H1 (cell line): ENCODE results near the gene GINS2. TPM values are rescaled to one million over a fixed set of nuclear protein-coding genes. Genes with fewer than 3 reads are reported as not detected.

Experiments used
- CTCF ChIA-PET: fragments of 300-600 bp; sonication (Branson Sonifier 250); formaldehyde crosslinking; loops from one replicate; lab custom pipeline; 2021; ENCODE audit not compliant: partially characterized antibody; lab: Charles Lee
- POLR2A ChIA-PET: fragments of 300-600 bp; sonication (Branson Sonifier 250); formaldehyde crosslinking; loops from one replicate; lab custom pipeline; 2021; ENCODE audit warnings: inconsistent platforms; ENCODE audit not compliant: partially characterized antibody; lab: Charles Lee
- DNase-seq, 2 experiments: peaks; one replicate each; pipeline versions ENCODE4 v3.0.0 to v3.0.0-alpha.2; 2010 to 2022; ENCODE audit warnings: low spot score in 2 of 2, low read depth in 1 of 2, mixed read lengths in 1 of 2
- FAIRE-seq: peaks from 2 replicates; lab custom pipeline; 2011; peaks lifted over from hg19 to GRCh38; lab: Jason Lieb, UNC
- H2AFZ ChIP-seq: 2 replicates; pipeline ENCODE4 v1.8.1; 2012; ENCODE audit warnings: low read length, inconsistent platforms
- H2AK5ac ChIP-seq: 2 replicates; pipeline ENCODE4 v1.6.1; 2013; ENCODE audit warnings: low read depth, low read length
- H2BK120ac ChIP-seq: replicated peaks from 2 replicates; pipeline ENCODE3; 2013; ENCODE audit warnings: low read depth, low read length, inconsistent platforms
- H2BK12ac ChIP-seq: 2 replicates; pipeline ENCODE4 v1.6.1; 2013; ENCODE audit warnings: low read depth, low read length
- H2BK15ac ChIP-seq: 2 replicates; pipeline ENCODE4 v1.6.1; 2013; ENCODE audit warnings: low read length
- H2BK20ac ChIP-seq: 2 replicates; pipeline ENCODE4 v1.6.1; 2013; ENCODE audit warnings: low read length
- H2BK5ac ChIP-seq: 2 replicates; pipeline ENCODE4 v1.6.1; 2013; ENCODE audit warnings: low read depth, low read length
- H3K14ac ChIP-seq: 2 replicates; pipeline ENCODE4 v1.6.1; 2013; ENCODE audit warnings: inconsistent platforms; ENCODE audit not compliant: insufficient read length
- H3K18ac ChIP-seq: 2 replicates; pipeline ENCODE4 v1.6.1; 2013; ENCODE audit warnings: low read length; ENCODE audit errors: extremely low read depth
- H3K23ac ChIP-seq: 2 replicates; pipeline ENCODE4 v1.6.1; 2013; ENCODE audit warnings: inconsistent platforms; ENCODE audit not compliant: insufficient read length
- H3K23me2 ChIP-seq: 2 replicates; pipeline ENCODE4 v1.6.1; 2013; ENCODE audit warnings: low read depth, low read length
- H3K27ac ChIP-seq: 2 replicates; pipeline ENCODE4 v1.6.1; 2011; ENCODE audit warnings: low read depth, low read length, inconsistent platforms
- H3K27me3 ChIP-seq, 4 experiments: replicated peaks in 1 of 4; 1 replicate in 1 of 4; 2 replicates in 3 of 4; pipeline versions ENCODE4 v1.6.1 to v1.8.1; 2011 to 2013; ENCODE audit warnings: low read length in 3 of 4, mild to moderate bottlenecking in 3 of 4, inconsistent platforms in 2 of 4, mixed read lengths in 2 of 4, moderate library complexity in 1 of 4; ENCODE audit not compliant: control insufficient read depth in 3 of 4, insufficient read depth in 3 of 4; ENCODE audit errors: extremely low read depth in 1 of 4
- H3K36me3 ChIP-seq, 4 experiments: 2 replicates each; pipeline versions ENCODE4 v1.6.1 to v1.8.1; 2011 to 2013; ENCODE audit warnings: mild to moderate bottlenecking in 4 of 4, low read length in 3 of 4, moderate library complexity in 2 of 4, control low read depth in 1 of 4, inconsistent platforms in 1 of 4; ENCODE audit not compliant: insufficient read depth in 4 of 4, control insufficient read depth in 2 of 4
- H3K4ac ChIP-seq: replicated peaks from 2 replicates; pipeline ENCODE3; 2013; ENCODE audit warnings: low read length, low read depth, mixed read lengths, inconsistent platforms; ENCODE audit not compliant: insufficient read length
- H3K4me1 ChIP-seq, 4 experiments: replicated peaks in 1 of 4; 1 replicate in 1 of 4; 2 replicates in 3 of 4; pipeline versions ENCODE4 v1.6.1 to v1.8.1; 2011 to 2013; ENCODE audit warnings: low read length in 3 of 4, inconsistent platforms in 2 of 4, mixed read lengths in 1 of 4; ENCODE audit not compliant: insufficient read depth in 4 of 4, control insufficient read depth in 3 of 4
- H3K4me2 ChIP-seq, 2 experiments: 2 replicates each; pipeline versions ENCODE4 v1.6.1 to v1.8.1; 2011 to 2013; ENCODE audit warnings: low read depth in 2 of 2, low read length in 2 of 2, control low read depth in 1 of 2, inconsistent platforms in 1 of 2, mild to moderate bottlenecking in 1 of 2; ENCODE audit not compliant: insufficient read depth in 1 of 2
- H3K4me3 ChIP-seq, 4 experiments: fragments of 200-600, 300-600 bp in 1 of 4; sonication (generic), shearing (Covaris generic), sonication (Bioruptor Twin) in 1 of 4; 2 replicates each; pipeline versions ENCODE4 v1.5.1 to v1.8.1; 2011 to 2016; ENCODE audit warnings: low read length in 4 of 4, low read depth in 3 of 4, control low read depth in 2 of 4, inconsistent platforms in 2 of 4, mild to moderate bottlenecking in 2 of 4, mixed read lengths in 1 of 4, moderate library complexity in 1 of 4; ENCODE audit not compliant: insufficient read depth in 2 of 4; ENCODE audit errors: extremely low read depth in 1 of 4
- H3K56ac ChIP-seq: replicated peaks from 2 replicates; pipeline ENCODE3; 2013; ENCODE audit warnings: low read depth, mild to moderate bottlenecking, mixed read lengths, low read length, inconsistent platforms; ENCODE audit not compliant: insufficient read length
- H3K79me1 ChIP-seq: 2 replicates; pipeline ENCODE4 v1.6.1; 2013; ENCODE audit warnings: low read depth, low read length, control low read depth
- H3K79me2 ChIP-seq, 2 experiments: 2 replicates each; pipeline versions ENCODE4 v1.6.1 to v1.8.1; 2012 to 2013; ENCODE audit warnings: low read length in 2 of 2, mild to moderate bottlenecking in 2 of 2, inconsistent platforms in 1 of 2; ENCODE audit not compliant: insufficient read depth in 2 of 2, control insufficient read depth in 1 of 2
- H3K9ac ChIP-seq, 4 experiments: replicated peaks in 1 of 4; 1 replicate in 1 of 4; 2 replicates in 3 of 4; pipeline versions ENCODE4 v1.6.1 to v1.8.1; 2011 to 2013; ENCODE audit warnings: low read depth in 3 of 4, low read length in 3 of 4, control low read depth in 2 of 4, mild to moderate bottlenecking in 2 of 4, moderate library complexity in 2 of 4, inconsistent platforms in 1 of 4; ENCODE audit errors: extremely low read depth in 1 of 4
- H3K9me3 ChIP-seq, 2 experiments: 2 replicates each; pipeline versions ENCODE4 v1.6.1 to v1.8.1; 2012 to 2013; ENCODE audit warnings: mild to moderate bottlenecking in 2 of 2, moderate library complexity in 2 of 2, control low read depth in 1 of 2, inconsistent platforms in 1 of 2, low read depth in 1 of 2, low read length in 1 of 2, mixed read lengths in 1 of 2; ENCODE audit not compliant: insufficient read depth in 2 of 2
- H4K20me1 ChIP-seq, 2 experiments: replicated peaks in 1 of 2; 2 replicates each; pipeline versions ENCODE3 to v1.8.1; 2011 to 2013; ENCODE audit warnings: inconsistent platforms in 2 of 2, low read length in 2 of 2, mild to moderate bottlenecking in 1 of 2; ENCODE audit not compliant: insufficient read depth in 2 of 2, control insufficient read depth in 1 of 2
- H4K5ac ChIP-seq: 2 replicates; pipeline ENCODE4 v1.6.1; 2013; ENCODE audit warnings: low read length, low read depth, mixed read lengths, inconsistent platforms; ENCODE audit not compliant: insufficient read length
- H4K8ac ChIP-seq: 2 replicates; pipeline ENCODE4 v1.8.0; 2013; ENCODE audit warnings: mild to moderate bottlenecking, moderate library complexity, low read length, inconsistent platforms; ENCODE audit not compliant: insufficient read depth; ENCODE audit errors: extremely low read depth
- H4K91ac ChIP-seq: replicated peaks from 2 replicates; pipeline ENCODE3; 2013; ENCODE audit warnings: low read length, mixed read lengths, inconsistent platforms; ENCODE audit not compliant: insufficient read length
- CHD2 ChIP-seq: IDR thresholded peaks from 2 replicates; pipeline ENCODE4 v1.6.1; 2012; ENCODE audit warnings: low read length, improper control_type of control experiment
- CTCF ChIP-seq, 3 experiments: IDR thresholded peaks; 1 replicate in 2 of 3; 2 replicates in 1 of 3; pipeline versions ENCODE4 v1.5.1 to v1.6.1; 2011; ENCODE audit warnings: low read length in 3 of 3, mild to moderate bottlenecking in 3 of 3, inconsistent platforms in 2 of 3, low read depth in 1 of 3, moderate library complexity in 1 of 3; ENCODE audit not compliant: insufficient read depth in 1 of 3; ENCODE audit errors: control extremely low read depth in 1 of 3
- EP300 ChIP-seq, 2 experiments: IDR thresholded peaks; 1 replicate in 1 of 2; 2 replicates in 1 of 2; pipeline ENCODE4 v1.6.1; 2011 to 2012; ENCODE audit warnings: low read depth in 2 of 2, low read length in 2 of 2, mild to moderate bottlenecking in 2 of 2, borderline replicate concordance in 1 of 2, inconsistent platforms in 1 of 2, moderate library complexity in 1 of 2
- HDAC2 ChIP-seq, 2 experiments: fragments of 300-600 bp in 1 of 2; sonication (generic) in 1 of 2; IDR thresholded peaks; 2 replicates each; pipeline ENCODE4 v1.6.1; 2011 to 2012; ENCODE audit warnings: low read depth in 2 of 2, low read length in 2 of 2, mild to moderate bottlenecking in 2 of 2, moderate library complexity in 2 of 2, borderline replicate concordance in 1 of 2, inconsistent platforms in 1 of 2
- JUN ChIP-seq: IDR thresholded peaks from 2 replicates; pipeline ENCODE4 v1.6.1; 2011; ENCODE audit warnings: low read depth, mild to moderate bottlenecking, improper control_type of control experiment, low read length
- RBBP5 ChIP-seq: IDR thresholded peaks from 2 replicates; pipeline ENCODE4 v1.7.1; 2012; ENCODE audit warnings: low read depth, mild to moderate bottlenecking, inconsistent platforms, low read length, moderate library complexity, borderline replicate concordance
- SIN3A ChIP-seq, 2 experiments: IDR thresholded peaks in 1 of 2; conservative IDR thresholded peaks in 1 of 2; 2 replicates each; pipeline ENCODE4 v1.6.1; 2011 to 2012; ENCODE audit warnings: low read length in 2 of 2, improper control_type of control experiment in 1 of 2, low read depth in 1 of 2, mild to moderate bottlenecking in 1 of 2
- TCF12 ChIP-seq: IDR thresholded peaks from 2 replicates; pipeline ENCODE4 v1.6.1; 2011; ENCODE audit warnings: low read depth, mild to moderate bottlenecking, low read length
- ZNF274 ChIP-seq: IDR thresholded peaks from 2 replicates; pipeline ENCODE4 v1.7.0; 2012; ENCODE audit warnings: low read length, borderline replicate concordance; ENCODE audit errors: extremely low read depth
- WGBS, 2 experiments: shearing (Covaris generic) in 1 of 2; methylation state at CpG; one replicate each; pipeline versions ENCODE4 v1.1.6 to v1.1.7; 2013 to 2015; ENCODE audit warnings: low lambda C conversion rate in 2 of 2, mixed read lengths in 2 of 2, inconsistent platforms in 1 of 2, low coverage in 1 of 2, missing lambda C conversion rate in 1 of 2; ENCODE audit not compliant: insufficient replicate concordance in 2 of 2, insufficient coverage in 1 of 2, insufficient read length in 1 of 2; ENCODE audit errors: extremely low coverage in 1 of 2, missing lambda C conversion rate in 1 of 2; 5-methylcytosine and 5-hydroxymethylcytosine counted together
- polyA plus RNA-seq, 7 experiments: library from polyadenylated mRNA; depleted of rRNA in 3 of 7; stranded (reverse) in 5 of 7; unstranded in 2 of 7; fragments of >200 nt in 5 of 7; fragments of 200-250 nt in 2 of 7; gene quantifications; 1 replicate in 5 of 7; 2 replicates in 1 of 7; 4 replicates in 1 of 7; pipeline versions ENCODE4 v1.2.1 to v1.2.3, GENCODE V29; 2011 to 2013; ENCODE audit warnings: missing spikeins in 2 of 7, mixed read lengths in 2 of 7
- total RNA-seq: library from RNA; stranded (reverse); fragmentation: NEBNext Ultra II Directional; extraction: Animal tissue kit (Norgen Biotek cat#: 25700); gene quantifications from 2 replicates; pipeline ENCODE4 v1.2.1, GENCODE V29; 2021

Gene GINS2
- total and polyA plus RNA-seq, 2 of the 8 experiments (the other 6 are each of a cell fraction or from before 2014, with no cell fraction given): 29.4 to 59.1 TPM

DNA sequence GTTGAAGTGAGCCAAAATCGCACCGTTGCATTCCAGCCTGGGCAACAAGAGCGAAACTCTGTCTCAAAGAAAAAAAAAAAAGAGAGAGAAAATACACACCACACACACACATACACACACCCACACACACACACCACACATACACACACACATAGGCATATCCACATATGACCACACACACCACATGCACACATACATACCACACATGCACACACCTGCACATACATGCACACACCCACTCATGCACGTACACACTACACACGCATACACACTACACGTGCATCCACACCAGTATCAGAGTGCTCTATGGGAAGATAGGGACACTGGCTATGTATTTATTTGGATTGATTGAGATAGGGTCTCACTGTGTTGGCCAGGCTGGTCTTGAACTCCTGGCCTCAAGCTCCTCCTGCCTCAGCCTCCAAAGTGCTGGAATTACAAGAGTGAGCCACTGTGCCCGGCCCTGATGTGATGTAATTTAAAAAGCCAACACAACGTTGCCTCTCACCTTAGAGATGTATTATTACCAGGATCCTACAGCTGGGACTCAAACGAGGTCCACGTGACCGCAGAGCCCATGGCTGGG, 17.8 kb upstream of the GINS2 start:
- H4K20me1 ChIP-seq: peaks cover 0 to 2% of the 10 kb centered on the region in 2 experiments
- ChIA-PET CTCF (interaction anchor here (0.6 to 37.0 kb wide), 6 partner anchors 8 to 31 kb away, joined by 3 to 620 read pairs (median 3); no protein-coding TSS in a partner anchor), POLR2A (interaction anchor here (0.6 to 1.1 kb wide), 3 partner anchors 9 to 55 kb away, joined by 3 to 4 read pairs (median 3); no protein-coding TSS in a partner anchor)
- DNase-seq (no peak), FAIRE-seq (no peak)
- H3K4ac ChIP-seq: no peak overlapping the region
- H3K4me1 ChIP-seq: no peaks in the 10 kb centered on the region
- H3K9ac ChIP-seq: no peak overlapping the region
- no peak overlapping the region for H3K56ac ChIP-seq
- H3K36me3 ChIP-seq: no peaks in the 10 kb centered on the region
- H2AK5ac ChIP-seq: no peak overlapping the region
- no peak overlapping the region for H3K23ac ChIP-seq
- no peak overlapping the region for H3K27ac ChIP-seq
- H3K9me3 ChIP-seq: peaks cover 0 to under 1% of the 10 kb centered on the region in 2 experiments; a peak in 1 of 4 replicates
- 0 out of 2 replicates have a peak, but pooled peaks cover 1% of the 10 kb centered on the region for H3K23me2 ChIP-seq
- no peak overlapping the region for H2AFZ ChIP-seq
- H4K91ac ChIP-seq: no peak overlapping the region
- H3K79me2 ChIP-seq: no peaks in the 10 kb centered on the region
- no peaks in the 10 kb centered on the region for H3K79me1 ChIP-seq
- no peak overlapping the region; the same call in 1 of the 2 replicates for H4K8ac ChIP-seq
- WGBS, 2 experiments: 95% methylated on average over 11 of the region's 11 CpGs; no CpG with 5 or more reads in 1 of the 2 experiments
- no peak overlapping the region for H2BK5ac ChIP-seq
- no peak overlapping the region for H3K18ac ChIP-seq
- no peak overlapping the region for H3K4me3 ChIP-seq
- 0 out of 2 replicates have a peak overlapping the region, but pooled peaks have one; percentile 2 for H2BK12ac ChIP-seq
- H2BK15ac ChIP-seq: no peak overlapping the region
- no peak overlapping the region for H3K14ac ChIP-seq
- H2BK120ac ChIP-seq: no peak overlapping the region
- H2BK20ac ChIP-seq: 0 out of 2 replicates have a peak overlapping the region, but pooled peaks have one; percentile 24
- no peak overlapping the region for H3K4me2 ChIP-seq
- H4K5ac ChIP-seq: no peak overlapping the region
- H3K27me3 ChIP-seq: no peaks in the 10 kb centered on the region
- TF ChIP-seq TCF12 (no peak), EP300 (IDR thresholded peaks at IDR 0.05; ENCODE audit: borderline replicate concordance in 1 of 2, low read depth in 2 of 2, low read length in 2 of 2) (no peak), CTCF (IDR thresholded peaks at IDR 0.05; ENCODE audit: control extremely low read depth in 1 of 3, insufficient read depth in 1 of 3, low read depth in 1 of 3, low read length in 3 of 3) (no peak), ZNF274 (no peak), RBBP5 (no peak), CHD2 (no peak), JUN (no peak), SIN3A (conservative IDR thresholded peaks at IDR 0.05 in 1 of 2, IDR thresholded peaks at IDR 0.05 in 1 of 2; ENCODE audit: low read depth in 1 of 2, low read length in 2 of 2) (no peak), HDAC2 (IDR thresholded peaks at IDR 0.05; ENCODE audit: borderline replicate concordance in 1 of 2, low read depth in 2 of 2, low read length in 2 of 2) (no peak)
